Endodermal cell (in vitro differentiated cells): ENCODE measurements around the gene ZNF304. TPM values are rescaled to one million over a fixed set of nuclear protein-coding genes. Genes with fewer than 3 reads are reported as not detected.

Experiments used
- DNase-seq: peaks from one replicate; pipeline ENCODE4 v3.0.0-alpha.2; 2017
- H3K27ac ChIP-seq: 2 replicates; pipeline ENCODE4 v1.5.1; 2013; ENCODE audit warnings: mild to moderate bottlenecking, low read depth, low read length, moderate library complexity
- H3K27me3 ChIP-seq: 2 replicates; pipeline ENCODE4 v1.6.1; 2013; ENCODE audit warnings: mild to moderate bottlenecking, low read length, moderate library complexity; ENCODE audit not compliant: insufficient read depth, control insufficient read depth, poor library complexity, severe bottlenecking
- H3K36me3 ChIP-seq: 2 replicates; pipeline ENCODE4 v1.7.0; 2013; ENCODE audit warnings: mild to moderate bottlenecking, low read length, moderate library complexity; ENCODE audit not compliant: control insufficient read depth, insufficient read depth
- H3K4me1 ChIP-seq: one replicate; pipeline ENCODE4 v1.7.0; 2013; ENCODE audit warnings: low read length; ENCODE audit not compliant: control insufficient read depth, insufficient read depth
- H3K4me3 ChIP-seq: 2 replicates; pipeline ENCODE4 v1.5.1; 2013; ENCODE audit warnings: mild to moderate bottlenecking, low read length, moderate library complexity
- H3K9ac ChIP-seq: 2 replicates; pipeline ENCODE4 v1.6.1; 2013; ENCODE audit warnings: mild to moderate bottlenecking, low read length, moderate library complexity; ENCODE audit not compliant: poor library complexity, severe bottlenecking; ENCODE audit errors: extremely low read depth
- H3K9me3 ChIP-seq: 2 replicates; pipeline ENCODE4 v1.6.1; 2013; ENCODE audit warnings: mild to moderate bottlenecking, low read length, moderate library complexity; ENCODE audit not compliant: control insufficient read depth
- H3K27ac Mint-ChIP-seq: 2 replicates; pipeline ENCODE4 v1.8.0; 2020; ENCODE audit warnings: mixed read lengths
- H3K27me3 Mint-ChIP-seq: 2 replicates; pipeline ENCODE4 v1.8.0; 2021; ENCODE audit warnings: mild to moderate bottlenecking, mixed read lengths; ENCODE audit not compliant: insufficient read depth
- H3K36me3 Mint-ChIP-seq: 2 replicates; pipeline ENCODE4 v1.8.0; 2020; ENCODE audit warnings: low read depth, mixed read lengths
- H3K4me1 Mint-ChIP-seq: 2 replicates; pipeline ENCODE4 v1.8.0; 2020; ENCODE audit warnings: mixed read lengths
- H3K4me3 Mint-ChIP-seq: 2 replicates; pipeline ENCODE4 v1.8.0; 2020; ENCODE audit warnings: mild to moderate bottlenecking, moderate library complexity, mixed read lengths
- H3K9me3 Mint-ChIP-seq: 2 replicates; pipeline ENCODE4 v1.8.0; 2020; ENCODE audit warnings: mild to moderate bottlenecking, mixed read lengths
- CTCF ChIP-seq: fragments of 200-600 bp; sonication (generic); conservative IDR thresholded peaks from 2 replicates; pipeline ENCODE4 v1.5.0; 2021; ENCODE audit warnings: antibody characterized with exemption, mild to moderate bottlenecking
- WGBS, 2 experiments: methylation state at CpG; one replicate each; pipeline versions ENCODE4 v1.1.5 to v1.1.7; 2013; ENCODE audit warnings: missing lambda C conversion rate in 2 of 2, mixed read lengths in 1 of 2; ENCODE audit not compliant: insufficient coverage in 1 of 2, insufficient read length in 1 of 2; 5-methylcytosine and 5-hydroxymethylcytosine counted together
- total RNA-seq, 2 donors: library from RNA; stranded (reverse); fragmentation: NEBNext Ultra II Directional in 1 of 2; extraction: Animal tissue kit (Norgen Biotek cat#: 25700) in 1 of 2; gene quantifications; 2 replicates in 1 of 2; 3 replicates in 1 of 2; pipeline ENCODE4 v1.2.1, GENCODE V29; 2021

Gene ZNF304
- total RNA-seq, 2 donors from 2014 or later, result 11.6 to 12.3 TPM

- no peak for TF ChIP-seq CTCF
- Mint-ChIP-seq H3K27me3 (peaks cover 27% of the 10 kb centered on the region), H3K4me1 (no peaks in the 10 kb centered on the region), H3K36me3 (no peaks in the 10 kb centered on the region), H3K4me3 (no peak overlapping the region), H3K27ac (no peak overlapping the region), H3K9me3 (no peaks in the 10 kb centered on the region)
- H3K36me3 ChIP-seq, result no peaks in the 10 kb centered on the region
- H3K27ac ChIP-seq, result no peak overlapping the region
- no peaks in the 10 kb centered on the region for H3K9me3 ChIP-seq
- peaks cover 33% of the 10 kb centered on the region for H3K27me3 ChIP-seq
- 86 to 94% methylated on average over 2 to 3 of the region's 3 CpGs for WGBS, 2 experiments
- DNase-seq, result no peak
- H3K4me1 ChIP-seq, result no peaks in the 10 kb centered on the region
- no peak overlapping the region for H3K9ac ChIP-seq
- H3K4me3 ChIP-seq, result no peak overlapping the region
Measured at GRCh38 chr19:57338877-57339276, 12.2 kb upstream of the ZNF304 start.

GRCh38 chr19:57342582-57342981 lies 8.5 kb upstream of the ZNF304 start:
- Mint-ChIP-seq H3K27me3 (peaks cover 42% of the 10 kb centered on the region), H3K9me3 (no peaks in the 10 kb centered on the region), H3K27ac (no peak overlapping the region), H3K36me3 (no peaks in the 10 kb centered on the region), H3K4me1 (no peaks in the 10 kb centered on the region), H3K4me3 (no peak overlapping the region)
- no peaks in the 10 kb centered on the region for H3K36me3 ChIP-seq
- no peaks in the 10 kb centered on the region for H3K4me1 ChIP-seq
- peaks cover 69% of the 10 kb centered on the region for H3K27me3 ChIP-seq
- no peak for TF ChIP-seq CTCF
- no peaks in the 10 kb centered on the region for H3K9me3 ChIP-seq
- no peak for DNase-seq
- H3K4me3 ChIP-seq, result no peak overlapping the region
- WGBS, 2 experiments, result 77 to 90% methylated on average over 4 to 6 of the region's 6 CpGs
- H3K27ac ChIP-seq, result no peak overlapping the region
- H3K9ac ChIP-seq, result no peak overlapping the region

GRCh38 chr19:57348136-57348535 lies 2.9 kb upstream of the ZNF304 start:
- Histone ChIP-seq H3K27me3 (peaks cover 42% of the 10 kb centered on the region), H3K36me3 (no peaks in the 10 kb centered on the region), H3K9ac (no peak overlapping the region), H3K9me3 (no peaks in the 10 kb centered on the region), H3K4me3 (no peak overlapping the region), H3K27ac (no peak overlapping the region), H3K4me1 (no peaks in the 10 kb centered on the region)
- H3K27me3 Mint-ChIP-seq, result peaks cover 21% of the 10 kb centered on the region
- 85 to 92% methylated on average over 2 to 3 of the region's 3 CpGs for WGBS, 2 experiments
- H3K27ac Mint-ChIP-seq, result no peak overlapping the region
- DNase-seq, result no peak
- no peak for TF ChIP-seq CTCF
- peaks cover 16% of the 10 kb centered on the region for H3K4me1 Mint-ChIP-seq
- H3K9me3 Mint-ChIP-seq, result no peaks in the 10 kb centered on the region
- no peak overlapping the region for H3K4me3 Mint-ChIP-seq
- H3K36me3 Mint-ChIP-seq, result peaks cover 9% of the 10 kb centered on the region
